GM12892 (cell line): Measurements from ENCODE around the gene ANKS1A.

ENCODE experiments used
- POLR2A ChIP-seq: IDR thresholded peaks from 2 replicates; pipeline ENCODE4 v1.6.1; 2011; ENCODE audit warnings: low read depth, low read length, control low read depth
- POLR2AphosphoS5 ChIP-seq: IDR thresholded peaks from 2 replicates; pipeline ENCODE4 v1.6.1; 2011; ENCODE audit warnings: low read depth, low read length, control low read depth

DNA sequence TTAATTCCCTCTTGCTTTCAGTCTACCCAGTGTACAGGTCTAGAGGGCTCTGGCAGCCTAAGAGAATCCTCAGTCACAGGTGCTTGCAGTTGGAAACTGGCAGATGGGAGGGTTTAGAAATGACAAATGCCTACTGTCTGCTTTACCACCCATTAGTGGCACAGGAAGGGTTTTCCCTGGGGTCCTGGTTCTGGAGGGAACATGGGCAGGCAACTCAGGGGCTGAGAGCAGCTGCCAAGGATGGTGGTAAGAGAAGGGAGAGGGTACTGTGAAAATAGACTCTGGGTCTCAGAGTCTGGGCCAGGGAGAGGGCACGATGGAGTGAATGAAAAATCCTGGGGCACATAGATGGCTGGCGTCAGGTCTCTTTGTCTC, 148.6 kb downstream of the ANKS1A start:
- no peak for TF ChIP-seq POLR2AphosphoS5
- no peak for TF ChIP-seq POLR2A
